Stimulated activated CD4-positive, alpha-beta T cell treated with anti-CD3 and anti-CD28 coated beads, Interleukin-1b, Interleukin-23, amount 100 ng/mL, for 48 hours (primary cell): ENCODE results near the gene HTRA1.

Experiments
- DNase-seq: peaks from one replicate; pipeline ENCODE4 v3.0.0-alpha.2; 2020

Gene HTRA1

DNA sequence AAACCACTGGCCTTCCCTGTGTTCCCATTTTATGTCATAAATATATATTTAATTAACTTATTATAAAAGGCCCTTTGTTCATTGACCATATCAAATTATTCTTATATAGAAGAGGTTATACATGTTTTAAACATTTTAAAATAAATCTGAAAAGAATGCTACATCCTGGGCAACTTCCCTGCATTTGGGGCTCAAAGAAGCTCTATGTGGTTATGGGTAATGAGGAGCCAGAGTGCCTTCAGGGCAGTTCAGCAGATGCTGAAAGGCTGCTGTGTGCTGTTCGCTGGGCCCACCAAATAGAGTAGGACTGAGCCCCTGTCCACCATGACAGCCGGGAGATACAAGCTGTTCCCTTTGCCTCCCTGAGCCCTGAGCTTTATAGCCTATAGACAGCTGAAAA, 35.9 kb downstream of the HTRA1 start:
- no peak for DNase-seq

DNA sequence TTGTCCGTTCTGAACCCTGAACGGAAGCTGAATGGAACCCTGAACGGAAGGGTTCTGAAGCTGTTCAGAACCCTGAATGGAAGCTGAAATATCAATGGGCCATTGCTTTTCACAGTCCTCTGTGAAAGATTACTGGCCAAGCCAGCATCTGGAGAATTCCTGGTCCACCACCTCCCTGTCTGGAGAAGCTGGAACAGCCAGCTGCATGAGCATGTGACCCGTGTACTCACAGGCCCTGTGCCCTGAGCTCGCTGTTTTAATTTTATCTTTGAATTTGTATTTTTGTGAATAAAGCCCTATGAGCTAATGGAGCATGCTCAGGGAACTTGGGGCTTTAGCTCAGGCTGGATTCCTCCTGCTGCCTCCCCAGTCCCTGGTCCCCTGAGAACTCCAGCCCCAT, 37.2 kb downstream of the HTRA1 start:
- no peak for DNase-seq

GRCh38 chr10:122499012-122499411, 37.7 kb downstream of the HTRA1 start:
- DNase-seq = no peak

DNA sequence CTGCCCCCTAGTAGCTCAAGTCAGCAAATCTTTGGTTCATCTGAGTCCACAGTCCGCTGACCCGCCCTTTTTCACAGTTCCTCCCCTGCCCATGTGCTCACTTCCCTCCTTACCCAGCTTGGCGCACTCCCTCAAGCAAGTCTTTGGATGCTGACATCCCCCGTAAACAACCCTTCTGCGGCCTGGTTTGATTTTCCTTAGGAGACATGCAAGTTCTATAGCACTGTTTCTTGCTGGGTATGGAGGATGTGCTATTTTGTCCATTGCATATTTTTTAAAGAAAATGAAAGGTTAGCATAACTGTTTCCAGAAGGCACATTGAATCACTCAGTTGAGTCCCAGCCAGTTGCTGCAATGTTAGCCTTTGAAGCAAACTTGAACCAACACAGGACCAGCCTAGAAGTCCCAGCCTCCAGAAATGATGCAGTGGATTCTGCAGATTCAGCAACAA, 38.2 kb downstream of the HTRA1 start:
- DNase-seq = no peak

DNA sequence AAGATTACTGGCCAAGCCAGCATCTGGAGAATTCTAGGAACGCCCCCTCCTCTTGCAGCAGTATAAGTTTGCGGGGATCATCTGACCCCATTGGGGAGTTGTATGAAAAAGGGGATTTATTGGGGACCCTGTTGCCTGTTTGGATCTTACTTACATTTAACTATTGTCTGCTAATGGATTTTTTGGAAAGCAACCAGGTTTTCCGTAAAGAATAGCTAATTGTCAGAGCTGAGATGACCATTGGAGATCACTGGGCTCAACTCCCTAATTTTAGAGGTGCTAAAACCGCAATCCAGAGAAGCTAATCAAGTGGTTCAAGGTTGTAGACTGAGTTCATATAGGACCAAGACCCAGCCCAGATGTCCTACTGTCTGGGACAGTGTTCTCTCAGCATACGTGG, 38.8 kb downstream of the HTRA1 start:
- no peak for DNase-seq

- no peak for DNase-seq
Observed at GRCh38 chr10:122500726-122501125, 39.4 kb downstream of the HTRA1 start.

GRCh38 chr10:122503012-122503411, 41.7 kb downstream of the HTRA1 start:
- DNase-seq = no peak

GRCh38 chr10:122503886-122504609, 42.7 kb downstream of the HTRA1 start:
- DNase-seq = no peak

GRCh38 chr10:122504610-122504950, 43.2 kb downstream of the HTRA1 start:
- DNase-seq = no peak

GRCh38 chr10:122505011-122505410, 43.7 kb downstream of the HTRA1 start:
- DNase-seq = no peak

DNA sequence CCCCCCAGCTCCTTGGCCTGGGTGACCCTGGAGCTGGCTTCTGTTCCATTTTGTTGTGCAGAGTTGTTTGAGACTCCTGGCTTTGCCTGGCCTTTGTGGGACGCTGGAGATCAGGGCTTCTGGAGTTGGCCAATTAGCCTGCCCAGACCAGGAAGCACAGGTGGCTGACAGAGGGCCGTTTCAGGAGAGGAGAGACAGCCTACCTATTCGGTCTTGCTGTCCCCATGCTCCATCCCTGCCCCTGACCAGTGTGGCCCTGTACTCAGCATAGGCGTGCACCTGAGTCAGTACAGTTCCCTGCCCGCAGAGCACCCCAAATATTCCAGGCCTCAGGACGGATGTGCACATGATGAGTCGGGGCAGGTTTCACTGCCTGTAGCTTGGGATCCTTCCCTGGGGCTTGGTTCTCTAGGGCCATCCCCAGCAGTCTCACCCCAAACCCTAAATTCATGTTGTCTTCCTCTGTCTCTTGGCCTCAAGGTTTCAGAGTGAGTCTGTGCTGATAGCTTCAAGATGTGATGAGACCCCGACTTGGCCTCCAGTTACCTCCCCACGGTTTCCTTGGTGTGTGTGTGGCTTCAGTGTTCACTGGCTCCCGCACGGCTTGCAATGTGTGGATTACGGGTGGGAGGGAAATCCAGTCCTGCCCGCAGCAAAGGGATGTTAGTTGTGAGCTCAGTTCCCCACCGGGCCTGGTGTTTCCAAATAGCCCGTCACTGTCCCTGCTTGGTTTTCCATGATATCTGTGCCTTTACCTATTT, 44.7 kb downstream of the HTRA1 start:
- no peak for DNase-seq

DNA sequence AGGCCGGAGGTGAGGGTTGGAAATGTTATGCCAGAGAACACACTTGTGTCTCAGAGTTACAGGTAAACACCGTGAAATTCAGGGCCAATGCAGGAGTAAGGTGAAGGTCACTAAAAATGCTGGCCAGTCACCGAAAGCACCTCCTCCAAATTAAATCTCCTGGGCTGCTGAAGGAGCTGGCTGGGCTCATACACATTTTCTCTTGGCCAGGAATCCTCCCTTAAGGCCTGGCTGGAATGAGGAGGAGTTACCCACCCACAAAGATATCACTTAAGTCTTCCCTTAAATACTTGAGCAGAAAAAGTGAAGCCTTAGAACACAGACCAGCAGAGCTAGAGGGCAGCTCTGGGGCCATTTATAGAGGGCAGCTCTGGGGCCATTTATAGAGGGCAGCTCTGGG, 46.3 kb downstream of the HTRA1 start:
- no peak for DNase-seq

DNA sequence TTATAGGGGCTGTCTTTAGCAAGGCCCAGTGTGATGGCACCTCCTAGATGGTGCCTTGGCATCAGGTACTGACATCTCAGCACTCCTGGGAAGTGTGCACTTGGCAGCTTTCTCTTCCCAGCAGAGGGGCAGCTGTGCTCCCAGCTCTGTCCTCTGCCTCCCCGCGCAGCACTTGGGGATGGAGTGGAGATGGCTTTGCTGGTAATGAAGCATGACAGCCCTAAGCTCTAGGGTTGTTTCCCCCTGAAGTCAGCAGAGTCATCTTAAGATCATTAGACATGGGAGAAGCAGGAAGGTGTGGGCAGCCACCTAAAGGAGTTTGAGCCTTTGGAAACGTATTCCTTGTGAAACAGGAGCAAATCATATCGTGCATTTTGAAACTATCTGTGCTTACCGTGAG, 46.7 kb downstream of the HTRA1 start:
- no peak for DNase-seq

- no peak for DNase-seq
Observed at GRCh38 chr10:122509323-122509722, 48.0 kb downstream of the HTRA1 start.

- no peak for DNase-seq
Observed at GRCh38 chr10:122510326-122510725, 49.0 kb downstream of the HTRA1 start.

DNA sequence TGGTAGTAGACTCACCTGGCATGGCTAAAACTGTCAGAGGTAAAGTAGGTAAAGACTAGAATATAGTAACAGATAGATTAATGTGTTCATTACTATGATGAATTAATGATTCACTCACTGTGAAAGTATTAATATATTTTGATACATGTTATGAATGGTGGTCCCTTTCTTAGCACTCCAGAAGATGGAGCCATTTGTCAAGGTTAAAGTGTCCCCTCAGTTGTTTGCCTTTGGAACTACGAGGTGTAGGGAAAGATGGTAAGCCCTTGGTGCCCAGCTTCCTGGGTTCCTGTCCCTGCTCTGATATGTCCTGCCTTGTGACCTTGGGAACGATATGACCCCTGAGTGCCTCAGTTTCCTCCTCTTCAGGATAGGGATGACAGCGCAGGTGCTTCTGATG, 49.4 kb downstream of the HTRA1 start:
- DNase-seq = no peak

DNA sequence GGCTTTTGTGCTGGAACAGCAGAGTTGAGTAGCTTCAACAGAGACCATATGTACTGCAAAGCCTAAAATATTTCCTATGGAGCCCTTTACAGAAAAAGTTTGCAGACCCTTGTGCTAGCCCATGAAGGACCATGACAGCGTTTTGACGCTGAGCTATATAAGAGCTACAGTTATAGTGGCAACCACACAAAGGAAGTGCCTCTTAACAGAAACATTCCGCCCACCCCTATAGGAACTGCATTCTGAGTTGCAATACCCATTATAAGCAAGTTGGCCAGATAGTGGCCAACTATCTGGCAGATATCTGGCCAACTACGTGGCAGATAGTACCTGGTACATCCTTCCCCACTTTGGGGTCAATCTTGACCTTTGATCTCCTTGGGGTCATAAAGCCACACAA, 51.7 kb downstream of the HTRA1 start:
- no peak for DNase-seq

- DNase-seq = no peak
Observed at GRCh38 chr10:122514045-122514840, 52.9 kb downstream of the HTRA1 start.

DNA sequence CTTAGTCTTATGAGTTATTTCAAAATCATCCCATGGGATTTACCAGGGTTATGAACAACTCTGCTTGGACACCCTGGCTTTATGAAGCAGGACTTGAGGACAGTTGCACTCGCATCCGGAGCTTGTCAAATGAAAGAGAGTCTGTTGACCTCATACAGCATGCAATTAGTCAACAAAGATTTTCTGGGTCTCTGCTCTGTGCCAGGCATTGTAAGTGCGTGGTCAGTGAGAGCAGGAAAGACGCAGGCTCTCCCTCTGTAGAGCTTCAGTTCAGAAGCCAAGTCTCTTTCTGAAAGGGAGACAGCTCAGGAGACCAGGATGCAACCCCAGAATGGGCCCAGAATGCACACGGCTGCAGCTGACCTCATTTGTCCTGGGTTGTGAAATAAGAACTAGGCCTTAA, 53.7 kb downstream of the HTRA1 start:
- DNase-seq = no peak

GRCh38 chr10:122515588-122516231, 54.4 kb downstream of the HTRA1 start:
- peak; percentile 50 for DNase-seq

DNA sequence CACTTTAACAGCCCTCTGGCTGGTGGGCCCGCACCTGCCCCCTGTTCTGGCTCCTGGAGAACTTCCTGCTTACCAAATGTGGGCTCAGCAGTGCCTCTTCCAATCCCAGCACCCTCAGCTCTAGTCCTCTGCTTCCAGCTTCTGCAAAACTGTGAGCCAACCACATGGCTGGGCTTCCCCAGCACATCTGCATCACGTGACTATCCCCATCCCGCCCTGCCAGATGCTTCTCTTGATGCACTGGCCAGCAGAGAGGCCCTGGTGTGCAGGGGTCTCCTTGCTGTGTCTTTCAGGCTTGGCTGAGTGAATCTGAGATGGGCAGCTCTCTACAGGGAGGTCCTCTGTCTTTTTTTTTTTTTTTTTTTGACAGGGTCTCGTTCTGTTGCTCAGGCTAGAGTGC, 55.4 kb downstream of the HTRA1 start:
- no peak for DNase-seq

GRCh38 chr10:122519144-122519543, 57.8 kb downstream of the HTRA1 start:
- no peak for DNase-seq

GRCh38 chr10:122519873-122520272, 58.5 kb downstream of the HTRA1 start:
- DNase-seq = no peak
